ENCODE results near the gene IGFBP2. TPM values are rescaled to one million over a fixed set of nuclear protein-coding genes. Genes with fewer than 3 reads are reported as not detected.

Gene IGFBP2
- total RNA-seq, 2 donors from 2014 or later = 0.81 TPM; not detected in 1

GRCh38 chr2:216710551-216711301, 77.5 kb downstream of the IGFBP2 start:
- peaks cover 8 to 23% of the 10 kb centered on the region in 2 donors for H3K27me3 Mint-ChIP-seq
- H3K9me3 Mint-ChIP-seq = no peaks in the 10 kb centered on the region
- no peak overlapping the region for H3K4me3 Mint-ChIP-seq
- ATAC-seq (no peak), DNase-seq (ENCODE audit: low spot score) (peak; percentile 6)
- no peaks in the 10 kb centered on the region for H3K36me3 Mint-ChIP-seq
- H3K27ac Mint-ChIP-seq = no peak overlapping the region
- H3K4me1 Mint-ChIP-seq (ENCODE audit: low read depth in 2 of 2) = no peaks in the 10 kb centered on the region

- Mint-ChIP-seq H3K27ac (no peak overlapping the region), H3K9me3 (no peaks in the 10 kb centered on the region), H3K4me1 (ENCODE audit: low read depth in 2 of 2) (no peaks in the 10 kb centered on the region), H3K27me3 (peaks cover 8 to 23% of the 10 kb centered on the region in 2 donors), H3K36me3 (no peaks in the 10 kb centered on the region), H3K4me3 (no peak overlapping the region)
- ATAC-seq (no peak), DNase-seq (ENCODE audit: low spot score) (no peak)
Measured at GRCh38 chr2:216711348-216711747, 78.1 kb downstream of the IGFBP2 start.

GRCh38 chr2:216713691-216714336, 80.6 kb downstream of the IGFBP2 start:
- no peak overlapping the region for H3K27ac Mint-ChIP-seq
- no peaks in the 10 kb centered on the region for H3K9me3 Mint-ChIP-seq
- peaks cover 13 to 23% of the 10 kb centered on the region in 2 donors for H3K27me3 Mint-ChIP-seq
- H3K36me3 Mint-ChIP-seq = no peaks in the 10 kb centered on the region
- DNase-seq (ENCODE audit: low spot score) = peak; percentile 28
- no peaks in the 10 kb centered on the region for H3K4me1 Mint-ChIP-seq (ENCODE audit: low read depth in 2 of 2)
- no peak for ATAC-seq
- no peak overlapping the region for H3K4me3 Mint-ChIP-seq

Other genes starting within 250 kb of the IGFBP2 start
- 10 to 100 TPM; 21.1 to 32.2 TPM for gene SMARCAL1, start 220.9 kb upstream of the IGFBP2 start, total RNA-seq
- gene RPL37A, start 134.6 kb upstream of the IGFBP2 start, total RNA-seq = 1,000 to 10,000 TPM; 1,675 to 1,724 TPM
- under 1 TPM in 1 of 2 donors, not detected in 1; 0.08 TPM for gene IGFBP5, start 62.1 kb downstream of the IGFBP2 start, total RNA-seq
- gene TNP1, start 226.6 kb downstream of the IGFBP2 start, total RNA-seq = not detected